HepG2 (cell line): ENCODE results near the gene CHST3. TPM values are rescaled to one million over a fixed set of nuclear protein-coding genes. Genes with fewer than 3 reads are reported as not detected.
A peak's percentile ranks its signal among the peaks of the same experiment; 100 is the strongest.

ENCODE experiments used
- ARNTL ChIP-seq: sonication (generic); formaldehyde crosslinking; IDR thresholded peaks from 2 replicates; pipeline ENCODE4 v1.4.0; 2020; ENCODE audit warnings: mild to moderate bottlenecking, missing genetic modification reagents
- ATF3 ChIP-seq: sonication (generic); formaldehyde crosslinking; IDR thresholded peaks from 2 replicates; pipeline ENCODE4 v1.4.0; 2020; ENCODE audit warnings: missing genetic modification reagents
- ATF6 ChIP-seq: sonication (generic); formaldehyde crosslinking; conservative IDR thresholded peaks from 2 replicates; pipeline ENCODE4 v1.4.0; 2020; ENCODE audit warnings: missing genetic modification reagents
- CHD4 ChIP-seq: fragments of 200-600 bp; sonication (generic); IDR thresholded peaks from 2 replicates; pipeline ENCODE4 v1.7.0; 2017; ENCODE audit warnings: mild to moderate bottlenecking, low read length, borderline replicate concordance
- DRAP1 ChIP-seq: IDR thresholded peaks from 2 replicates; pipeline ENCODE4 v1.6.1; 2016; ENCODE audit warnings: missing genetic modification reagents, missing compliant biosample characterization
- E2F2 ChIP-seq: sonication (generic); formaldehyde crosslinking; IDR thresholded peaks from 2 replicates; pipeline ENCODE4 v1.4.0; 2020; ENCODE audit warnings: missing genetic modification reagents, borderline replicate concordance
- GTF3A ChIP-seq: sonication (generic); formaldehyde crosslinking; conservative IDR thresholded peaks from 2 replicates; pipeline ENCODE4 v1.4.0; 2020; ENCODE audit warnings: mild to moderate bottlenecking, missing genetic modification reagents
- HMG20A ChIP-seq: IDR thresholded peaks from 2 replicates; pipeline ENCODE4 v1.6.1; 2016; ENCODE audit warnings: borderline replicate concordance
- HMG20B ChIP-seq: conservative IDR thresholded peaks from 2 replicates; pipeline ENCODE4 v1.6.1; 2016; ENCODE audit warnings: missing genetic modification reagents, missing compliant biosample characterization
- HMGXB3 ChIP-seq: sonication (generic); formaldehyde crosslinking; IDR thresholded peaks from 2 replicates; pipeline ENCODE4 v1.4.0; 2020; ENCODE audit warnings: missing genetic modification reagents, borderline replicate concordance
- KLF11 ChIP-seq: IDR thresholded peaks from 2 replicates; pipeline ENCODE4 v1.6.1; 2016; ENCODE audit warnings: missing compliant biosample characterization
- RFXAP ChIP-seq: sonication (generic); formaldehyde crosslinking; IDR thresholded peaks from 2 replicates; pipeline ENCODE4 v1.4.0; 2020; ENCODE audit warnings: missing genetic modification reagents, borderline replicate concordance
- SP4 ChIP-seq: sonication (generic); formaldehyde crosslinking; IDR thresholded peaks from 2 replicates; pipeline ENCODE4 v1.8.1; 2023; ENCODE audit warnings: mild to moderate bottlenecking, missing genetic modification reagents
- TERF1 ChIP-seq: sonication (generic); formaldehyde crosslinking; IDR thresholded peaks from 2 replicates; pipeline ENCODE4 v1.8.0; 2022; ENCODE audit warnings: mild to moderate bottlenecking, missing genetic modification reagents, moderate library complexity
- ZFAT ChIP-seq: sonication (generic); formaldehyde crosslinking; conservative IDR thresholded peaks from 2 replicates; pipeline ENCODE4 v1.8.1; 2023; ENCODE audit warnings: missing genetic modification reagents, inconsistent platforms
- ZNF121 ChIP-seq: sonication (generic); formaldehyde crosslinking; IDR thresholded peaks from 2 replicates; pipeline ENCODE4 v1.5.0; 2020; ENCODE audit warnings: mild to moderate bottlenecking, missing genetic modification reagents
- ZNF781 ChIP-seq: sonication (generic); formaldehyde crosslinking; IDR thresholded peaks from 2 replicates; pipeline ENCODE4 v1.5.1; 2020; ENCODE audit warnings: borderline replicate concordance, mild to moderate bottlenecking, missing genetic modification reagents; ENCODE audit errors: not compliant biosample characterization
- ZNF784 ChIP-seq: sonication (generic); formaldehyde crosslinking; IDR thresholded peaks from 2 replicates; pipeline ENCODE4 v1.5.1; 2020; ENCODE audit warnings: missing genetic modification reagents, mild to moderate bottlenecking, borderline replicate concordance
- polyA plus RNA-seq, 8 experiments: library from polyadenylated mRNA; depleted of rRNA in 3 of 8; stranded (reverse) in 7 of 8; unstranded in 1 of 8; fragments of >200 nt; fragmentation: Illumina TruSeq in 4 of 8; extraction: Trizol in 4 of 8; gene quantifications; 2 replicates each; pipeline versions ENCODE4 v1.2.1 to v1.2.3, GENCODE V29; 2011 to 2016; ENCODE audit warnings: low read depth in 4 of 8, missing spikeins in 1 of 8, mixed read lengths in 1 of 8; ENCODE audit not compliant: insufficient read depth in 1 of 8
- total RNA-seq, 5 experiments: library from RNA; depleted of rRNA; stranded (reverse); fragments of >200 nt; fragmentation: Illumina TruSeq; extraction: Trizol; gene quantifications; 2 replicates each; pipeline ENCODE4 v1.2.3, GENCODE V29; 2016; ENCODE audit warnings: low read depth in 1 of 5

The CHST3 gene
- total and polyA plus RNA-seq, 2 of the 13 experiments (the other 11 are each of a cell fraction or from before 2014, with no cell fraction given) = 7.2 to 18.7 TPM

- TF ChIP-seq HMGXB3 (CRISPR knock-in tag) (no peak), E2F2 (CRISPR knock-in tag) (no peak; the same call in 1 of the 2 replicates), ZNF784 (CRISPR knock-in tag) (no peak), TERF1 (no peak), HMG20B (CRISPR knock-in tag) (peak; percentile 77; the same call in 1 of the 2 replicates), CHD4 (no peak), ATF6 (CRISPR knock-in tag) (no peak), DRAP1 (CRISPR knock-in tag) (peak; percentile 86), ZNF121 (CRISPR knock-in tag) (no peak; the same call in 1 of the 2 replicates), SP4 (CRISPR knock-in tag) (peak; percentile 84), KLF11 (CRISPR knock-in tag) (no peak), ARNTL (peak; percentile 75; the same call in 1 of the 2 replicates), ZFAT (CRISPR knock-in tag) (no peak), RFXAP (CRISPR knock-in tag) (no peak; the same call in 1 of the 2 replicates), ZNF781 (CRISPR knock-in tag) (no peak), HMG20A (peak; percentile 83), GTF3A (CRISPR knock-in tag) (peak; percentile 80; the same call in 1 of the 2 replicates), ATF3 (CRISPR knock-in tag) (peak; percentile 26; the same call in 1 of the 2 replicates)
Measured at GRCh38 chr10:72030762-72031543, 66.8 kb downstream of the CHST3 start (continued).
